Measurements from ENCODE around the gene TBXAS1. TPM values are rescaled to one million over a fixed set of nuclear protein-coding genes. Genes with fewer than 3 reads are reported as not detected.

Gene TBXAS1
- total RNA-seq, 2 donors from 2014 or later = 19.3 to 44.1 TPM

GRCh38 chr7:140009735-140010134, 180.7 kb downstream of the TBXAS1 start:
- no peak for TF ChIP-seq POLR2A (IDR thresholded peaks at IDR 0.05)
- no peak for TF ChIP-seq CTCF (IDR thresholded peaks at IDR 0.05)
- no peak for TF ChIP-seq POLR2AphosphoS5 (IDR thresholded peaks at IDR 0.05)
- no peaks in the 10 kb centered on the region for H3K36me3 ChIP-seq
- intact Hi-C loops (cut with DNase I) = loop anchor here (10.0 kb wide), 1 partner anchor 315 kb away; no protein-coding TSS in a partner anchor
- no peak overlapping the region for H3K27ac ChIP-seq
- H3K4me1 ChIP-seq (replicated peaks) = no peaks in the 10 kb centered on the region
- no peaks in the 10 kb centered on the region for H3K9me3 ChIP-seq
- DNase-seq (ENCODE audit: low spot score) = no peak
- 92% methylated on average over 11 of the region's 11 CpGs for WGBS
- H3K4me3 ChIP-seq = no peak overlapping the region
- H3K27me3 ChIP-seq (replicated peaks; ENCODE audit: insufficient read depth) = no peaks in the 10 kb centered on the region

- Histone ChIP-seq H3K9me3 (no peaks in the 10 kb centered on the region), H3K27ac (no peak overlapping the region), H3K36me3 (no peaks in the 10 kb centered on the region), H3K4me1 (replicated peaks) (no peaks in the 10 kb centered on the region), H3K4me3 (no peak overlapping the region), H3K27me3 (replicated peaks; ENCODE audit: insufficient read depth) (no peaks in the 10 kb centered on the region)
- intact Hi-C loops (cut with DNase I) = no loop called here
- 80% methylated on average over 9 of the region's 9 CpGs for WGBS
- TF ChIP-seq CTCF (IDR thresholded peaks at IDR 0.05) (no peak), POLR2A (IDR thresholded peaks at IDR 0.05) (no peak), POLR2AphosphoS5 (IDR thresholded peaks at IDR 0.05) (no peak)
- no peak for DNase-seq (ENCODE audit: low spot score)
These were observed 181.3 kb downstream of the TBXAS1 start for GRCh38 chr7:140010194-140010895.

GRCh38 chr7:140013676-140014075, 184.6 kb downstream of the TBXAS1 start:
- no peaks in the 10 kb centered on the region for H3K9me3 ChIP-seq
- H3K4me3 ChIP-seq = no peak overlapping the region
- intact Hi-C loops (cut with DNase I) = no loop called here
- TF ChIP-seq POLR2AphosphoS5 (IDR thresholded peaks at IDR 0.05) = no peak
- no peak for TF ChIP-seq POLR2A (IDR thresholded peaks at IDR 0.05)
- TF ChIP-seq CTCF (IDR thresholded peaks at IDR 0.05) = no peak
- WGBS = 94% methylated on average over 4 of the region's 4 CpGs
- DNase-seq (ENCODE audit: low spot score) = no peak
- H3K27ac ChIP-seq = no peak overlapping the region
- H3K4me1 ChIP-seq (replicated peaks) = no peaks in the 10 kb centered on the region
- H3K36me3 ChIP-seq = no peaks in the 10 kb centered on the region
- no peaks in the 10 kb centered on the region for H3K27me3 ChIP-seq (replicated peaks; ENCODE audit: insufficient read depth)

GRCh38 chr7:140014123-140014522, 185.1 kb downstream of the TBXAS1 start:
- intact Hi-C loops (cut with DNase I) = no loop called here
- 94% methylated on average over 10 of the region's 10 CpGs for WGBS
- H3K4me3 ChIP-seq = no peak overlapping the region
- no peaks in the 10 kb centered on the region for H3K9me3 ChIP-seq
- H3K4me1 ChIP-seq (replicated peaks) = no peaks in the 10 kb centered on the region
- TF ChIP-seq CTCF (IDR thresholded peaks at IDR 0.05) = no peak
- TF ChIP-seq POLR2A (IDR thresholded peaks at IDR 0.05) = no peak
- TF ChIP-seq POLR2AphosphoS5 (IDR thresholded peaks at IDR 0.05) = no peak
- no peaks in the 10 kb centered on the region for H3K27me3 ChIP-seq (replicated peaks; ENCODE audit: insufficient read depth)
- H3K36me3 ChIP-seq = no peaks in the 10 kb centered on the region
- H3K27ac ChIP-seq = no peak overlapping the region
- no peak for DNase-seq (ENCODE audit: low spot score)

DNA sequence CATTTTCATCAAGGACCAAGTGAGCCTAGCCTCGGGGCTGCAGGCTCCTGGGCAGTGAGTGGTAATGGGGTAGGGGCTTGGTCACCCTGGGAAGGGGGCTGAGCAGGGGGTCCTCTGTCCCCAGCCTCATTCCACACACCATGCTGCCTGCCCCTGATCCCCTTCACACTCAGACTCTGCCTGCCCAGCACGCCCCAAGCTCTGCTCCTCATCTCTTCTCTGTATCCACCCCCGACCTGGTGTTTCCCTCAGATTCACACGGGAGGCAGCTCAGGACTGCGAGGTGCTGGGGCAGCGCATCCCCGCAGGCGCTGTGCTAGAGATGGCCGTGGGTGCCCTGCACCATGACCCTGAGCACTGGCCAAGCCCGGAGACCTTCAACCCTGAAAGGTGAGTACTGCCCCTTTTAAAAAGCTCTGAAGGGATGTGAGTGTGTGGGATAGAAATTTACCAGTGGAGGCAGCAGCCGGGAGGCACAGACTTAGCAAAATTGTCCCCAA, 186.5 kb downstream of the TBXAS1 start:
- intact Hi-C loops (cut with DNase I) = no loop called here
- H3K4me3 ChIP-seq = no peak overlapping the region
- no peaks in the 10 kb centered on the region for H3K27me3 ChIP-seq (replicated peaks; ENCODE audit: insufficient read depth)
- 95% methylated on average over 11 of the region's 11 CpGs for WGBS
- H3K4me1 ChIP-seq (replicated peaks) = no peaks in the 10 kb centered on the region
- H3K36me3 ChIP-seq = no peaks in the 10 kb centered on the region
- no peak for DNase-seq (ENCODE audit: low spot score)
- no peaks in the 10 kb centered on the region for H3K9me3 ChIP-seq
- H3K27ac ChIP-seq = no peak overlapping the region
- TF ChIP-seq CTCF (IDR thresholded peaks at IDR 0.05) (no peak), POLR2AphosphoS5 (IDR thresholded peaks at IDR 0.05) (no peak), POLR2A (IDR thresholded peaks at IDR 0.05) (no peak)
